ENCODE results near the gene GPR37L1. TPM values are rescaled to one million over a fixed set of nuclear protein-coding genes. Genes with fewer than 3 reads are reported as not detected.

Gene GPR37L1
- polyA plus RNA-seq, 4 donors: 0.10 to 0.37 (median 0.22) TPM; not detected in 1

GRCh38 chr1:202182040-202182877, 59.5 kb downstream of the GPR37L1 start:
- Histone ChIP-seq H3K9me3 (ENCODE audit: control insufficient read depth in 2 of 2, insufficient read depth in 1 of 2, low read depth in 1 of 2, low read length in 1 of 2) (no peaks in the 10 kb centered on the region), H3K36me3 (ENCODE audit: control insufficient read depth in 3 of 3, insufficient read depth in 2 of 3, low read depth in 1 of 3, low read length in 3 of 3) (no peaks in the 10 kb centered on the region), H3K4me1 (ENCODE audit: control insufficient read depth in 3 of 3, insufficient read depth in 2 of 3, low read depth in 1 of 3, low read length in 2 of 3) (peaks cover 0 to 12% (median 0%) of the 10 kb centered on the region in 3 donors), H3K27ac (ENCODE audit: low read depth in 1 of 3, low read length in 2 of 3) (no peak overlapping the region), H3K27me3 (ENCODE audit: control insufficient read depth in 3 of 3, insufficient read depth in 3 of 3, low read length in 3 of 3) (peaks cover 0 to 4% (median 0%) of the 10 kb centered on the region in 3 donors), H3K4me3 (ENCODE audit: low read depth in 1 of 3, low read length in 3 of 3) (no peak overlapping the region)
- WGBS, 3 donors: 83 to 93% (median 90%) methylated on average over 8 of the region's 8 CpGs
- no peak for DNase-seq
- FAIRE-seq: no peak

Other genes with a start within 250 kb of the GPR37L1 start
- gene SHISA4, start 234.0 kb upstream of the GPR37L1 start, polyA plus RNA-seq: 1 to 10 TPM in 3 of 4 donors, under 1 TPM in 1; 0.45 to 7.9 (median 4.2) TPM
- 10 to 100 TPM in 1 of 4 donors, 1 to 10 TPM in 3; 1.1 to 39.6 (median 4.3) TPM for gene LMOD1, start 176.4 kb upstream of the GPR37L1 start, polyA plus RNA-seq
- 10 to 100 TPM; 34.8 to 58.3 (median 45.5) TPM for gene TIMM17A, start 167.4 kb upstream of the GPR37L1 start, polyA plus RNA-seq
- gene RNPEP, start 140.3 kb upstream of the GPR37L1 start, polyA plus RNA-seq: 100 to 1,000 TPM in 2 of 4 donors, 10 to 100 TPM in 2; 61.8 to 183 (median 90.4) TPM
- 100 to 1,000 TPM; 261 to 708 (median 441) TPM for gene ELF3, start 112.3 kb upstream of the GPR37L1 start, polyA plus RNA-seq
- 10 to 100 TPM; 17.4 to 23.5 (median 22.6) TPM for gene ARL8A, start 21.8 kb downstream of the GPR37L1 start, polyA plus RNA-seq
- 1 to 10 TPM; 1.9 to 8.9 (median 2.8) TPM for gene PTPN7, start 37.7 kb downstream of the GPR37L1 start, polyA plus RNA-seq
- 1 to 10 TPM in 1 of 4 donors, under 1 TPM in 2, not detected in 1; 0.27 to 1.0 (median 0.28) TPM for gene LGR6, start 70.9 kb downstream of the GPR37L1 start, polyA plus RNA-seq
- 10 to 100 TPM in 2 of 4 donors, 1 to 10 TPM in 2; 9.2 to 39.5 (median 11.7) TPM for gene UBE2T, start 219.0 kb downstream of the GPR37L1 start, polyA plus RNA-seq
- gene PPP1R12B, start 225.8 kb downstream of the GPR37L1 start, polyA plus RNA-seq: 10 to 100 TPM in 2 of 4 donors, 1 to 10 TPM in 2; 1.1 to 18.1 (median 8.6) TPM